ENCODE results near the gene HEXA.
A peak's percentile ranks its signal among the peaks of the same experiment; 100 is the strongest.
"Not testable (repeated sequence)": the region's sequence is repeated elsewhere in the genome, so short reads cannot be mapped to it uniquely, and the experiment has no call there.

Gene HEXA

GRCh38 chr15:72375846-72376581, at the start of gene HEXA:
Gene HEXA (minus strand): TSS chr15:72376014. CDS start chr15:72375972, 42 bp downstream.
- peak; percentile 96 for DNase-seq

GRCh38 chr15:72423256-72423655, 47.4 kb upstream of the HEXA start:
- no peak for DNase-seq

GRCh38 chr15:72421484-72421883, 45.7 kb upstream of the HEXA start:
- DNase-seq, result no peak

GRCh38 chr15:72420576-72420975, 44.8 kb upstream of the HEXA start:
- no peak for DNase-seq

GRCh38 chr15:72419768-72420167, 44.0 kb upstream of the HEXA start:
- not testable (repeated sequence) for DNase-seq

- DNase-seq, result no peak
These were observed 39.5 kb upstream of the HEXA start for GRCh38 chr15:72415304-72415703.

- DNase-seq, result not testable (repeated sequence)
These were observed 37.5 kb upstream of the HEXA start for GRCh38 chr15:72413337-72413736.

GRCh38 chr15:72411544-72411943, 35.7 kb upstream of the HEXA start:
- no peak for DNase-seq

GRCh38 chr15:72411111-72411510, 35.3 kb upstream of the HEXA start:
- DNase-seq, result no peak

- no peak for DNase-seq
These were observed 31.1 kb upstream of the HEXA start for GRCh38 chr15:72406936-72407335.

- no peak for DNase-seq
These were observed 29.0 kb upstream of the HEXA start for GRCh38 chr15:72404841-72405240.

GRCh38 chr15:72404356-72404755, 28.5 kb upstream of the HEXA start:
- no peak for DNase-seq

- DNase-seq, result no peak
These were observed 26.9 kb upstream of the HEXA start for GRCh38 chr15:72402726-72403125.

GRCh38 chr15:72398648-72399047, 22.8 kb upstream of the HEXA start:
- DNase-seq, result no peak

- DNase-seq, result no peak
These were observed 22.2 kb upstream of the HEXA start, which contains the start of gene TMEM202 for GRCh38 chr15:72397796-72398588. Gene TMEM202 (plus strand): TSS chr15:72398305. CDS start chr15:72398327, 22 bp downstream.

- not testable (repeated sequence) for DNase-seq
These were observed 20.5 kb upstream of the HEXA start for GRCh38 chr15:72396331-72396730.

GRCh38 chr15:72389231-72389630, 13.4 kb upstream of the HEXA start:
- no peak for DNase-seq

GRCh38 chr15:72387741-72388140, 11.9 kb upstream of the HEXA start:
- no peak for DNase-seq

- DNase-seq, result no peak
These were observed 6.3 kb upstream of the HEXA start for GRCh38 chr15:72382146-72382545.

GRCh38 chr15:72380743-72381142, 4.9 kb upstream of the HEXA start:
- DNase-seq, result no peak

GRCh38 chr15:72379856-72380430, 4.1 kb upstream of the HEXA start:
- no peak for DNase-seq

GRCh38 chr15:72379106-72379505, 3.3 kb upstream of the HEXA start:
- DNase-seq, result not testable (repeated sequence)

GRCh38 chr15:72377331-72377730, 1.5 kb upstream of the HEXA start:
- no peak for DNase-seq

- no peak for DNase-seq
These were observed 341 bp downstream of the HEXA start for GRCh38 chr15:72375501-72375845.

All from CD4-positive, alpha-beta T cell treated with Interleukin-21 for 1 hour (primary cell).